HepG2 (cell line): ENCODE measurements around the gene RBM8A. TPM values are rescaled to one million over a fixed set of nuclear protein-coding genes. Genes with fewer than 3 reads are reported as not detected.

Experiments
- ATAC-seq: fragments of 200-7000 bp; cut with Tn5 transposase; 3 replicates; pipeline ENCODE4 v1.9.1; 2020; ENCODE audit warnings: mild to moderate bottlenecking, moderate library complexity
- BruUV-seq: library from RNA; stranded (reverse); fragments of 400-500 nt; replicated peaks from 2 replicates; lab custom pipeline; 2021; lab: Mats Ljungman, UMichigan
- CTCF ChIA-PET: fragments of 300-600 bp; formaldehyde crosslinking; extraction: SDS; loops from one replicate; lab custom pipeline; 2021; ENCODE audit warnings: low total read pairs, inconsistent platforms, low intra/inter-chr PET ratio; lab: Yijun Ruan, JAX
- POLR2A ChIA-PET: fragments of 350-600 bp; sonication (Branson Sonifier 250); formaldehyde crosslinking; loops from one replicate; lab custom pipeline; 2020; ENCODE audit warnings: antibody characterized with exemption, inconsistent platforms; lab: Yijun Ruan, JAX
- DNase-seq: peaks from one replicate; pipeline ENCODE4 v3.0.0-alpha.2; 2015; ENCODE audit warnings: low spot score
- FAIRE-seq: peaks from 3 replicates; lab custom pipeline; 2011; peaks lifted over from hg19 to GRCh38; lab: Jason Lieb, UNC
- H2AFZ ChIP-seq: one replicate; pipeline ENCODE4 v1.6.1; 2011; ENCODE audit warnings: low read length, inconsistent platforms
- H3K27ac ChIP-seq: fragments of 300-600 bp; 3 replicates; pipeline ENCODE4 v1.8.0; 2011; ENCODE audit warnings: mixed run types, mild to moderate bottlenecking, mixed read lengths, low read length, inconsistent platforms; ENCODE audit not compliant: insufficient read depth; ENCODE audit errors: extremely low read length
- H3K27me3 ChIP-seq, 2 experiments: fragments of 200-600 bp in 1 of 2; 2 replicates in 1 of 2; 3 replicates in 1 of 2; pipeline versions ENCODE4 v1.6.0 to v1.8.0; 2011; ENCODE audit warnings: low read length in 2 of 2, mild to moderate bottlenecking in 2 of 2, moderate library complexity in 2 of 2, inconsistent platforms in 1 of 2; ENCODE audit not compliant: insufficient read depth in 2 of 2, control insufficient read depth in 1 of 2
- H3K36me3 ChIP-seq, 2 experiments: fragments of 200-600 bp in 1 of 2; replicated peaks in 1 of 2; 2 replicates in 1 of 2; 3 replicates in 1 of 2; pipeline versions ENCODE4 v1.5.1 to v1.8.0; 2011; ENCODE audit warnings: low read length in 2 of 2, inconsistent platforms in 1 of 2; ENCODE audit not compliant: insufficient read depth in 2 of 2, control insufficient read depth in 1 of 2
- H3K4me1 ChIP-seq: 2 replicates; pipeline ENCODE4 v1.5.1; 2012; ENCODE audit warnings: low read length, inconsistent platforms; ENCODE audit not compliant: insufficient read depth
- H3K4me2 ChIP-seq: 2 replicates; pipeline ENCODE4 v1.6.0; 2011; ENCODE audit warnings: low read depth, low read length, inconsistent platforms
- H3K4me3 ChIP-seq, 3 experiments: fragments of 200-600 bp in 1 of 3; sonication (generic), shearing (Covaris generic) in 1 of 3; replicated peaks in 1 of 3; 2 replicates each; pipeline ENCODE4 v1.5.1; 2011 to 2016; ENCODE audit warnings: low read length in 3 of 3, inconsistent platforms in 2 of 3, low read depth in 2 of 3, mild to moderate bottlenecking in 2 of 3, control low read depth in 1 of 3, mixed read lengths in 1 of 3; ENCODE audit not compliant: insufficient read depth in 1 of 3
- H3K79me2 ChIP-seq: one replicate; pipeline ENCODE4 v1.6.1; 2011; ENCODE audit warnings: low read length, inconsistent platforms; ENCODE audit not compliant: insufficient read depth
- H3K9ac ChIP-seq: 2 replicates; pipeline ENCODE4 v1.6.0; 2011; ENCODE audit warnings: mild to moderate bottlenecking, low read depth, low read length, inconsistent platforms; ENCODE audit not compliant: insufficient read depth
- H3K9me3 ChIP-seq: 2 replicates; pipeline ENCODE4 v1.5.1; 2012; ENCODE audit warnings: mild to moderate bottlenecking, low read length
- H4K20me1 ChIP-seq: 2 replicates; pipeline ENCODE4 v1.6.0; 2011; ENCODE audit warnings: inconsistent platforms, mild to moderate bottlenecking, low read length, moderate library complexity; ENCODE audit not compliant: insufficient read depth
- FOXP1 ChIP-seq, 2 experiments: fragments of 450-650 bp in 1 of 2; IDR thresholded peaks; 2 replicates each; pipeline ENCODE4 v1.6.1; 2017 to 2018; ENCODE audit warnings: antibody characterized with exemption in 1 of 2
- HOXA5 ChIP-seq: sonication (generic); formaldehyde crosslinking; IDR thresholded peaks from 2 replicates; pipeline ENCODE4 v1.4.0; 2020; ENCODE audit warnings: missing genetic modification reagents
- MBD4 ChIP-seq: IDR thresholded peaks from 2 replicates; pipeline ENCODE4 v1.6.1; 2012; ENCODE audit warnings: low read length, inconsistent platforms, borderline replicate concordance
- NCOR1 ChIP-seq: fragments of 200-600 bp; sonication (generic); IDR thresholded peaks from 2 replicates; pipeline ENCODE4 v1.7.0; 2017; ENCODE audit warnings: antibody characterized with exemption, low read length, borderline replicate concordance
- NR2C2 ChIP-seq: sonication (generic); formaldehyde crosslinking; IDR thresholded peaks from 2 replicates; pipeline ENCODE4 v1.4.0; 2020; ENCODE audit warnings: missing genetic modification reagents, mild to moderate bottlenecking, moderate library complexity, borderline replicate concordance
- PHF8 ChIP-seq: sonication (generic); formaldehyde crosslinking; IDR thresholded peaks from 2 replicates; pipeline ENCODE4 v1.5.0; 2020; ENCODE audit warnings: missing genetic modification reagents
- POGZ ChIP-seq: sonication (generic); formaldehyde crosslinking; IDR thresholded peaks from 2 replicates; pipeline ENCODE4 v1.4.0; 2020; ENCODE audit warnings: mild to moderate bottlenecking, missing genetic modification reagents
- SP4 ChIP-seq: sonication (generic); formaldehyde crosslinking; IDR thresholded peaks from 2 replicates; pipeline ENCODE4 v1.8.1; 2023; ENCODE audit warnings: mild to moderate bottlenecking, missing genetic modification reagents
- ZNF263 ChIP-seq: sonication (generic); formaldehyde crosslinking; IDR thresholded peaks from 2 replicates; pipeline ENCODE4 v1.4.0; 2020; ENCODE audit warnings: missing genetic modification reagents
- ZNF557 ChIP-seq: sonication (generic); formaldehyde crosslinking; IDR thresholded peaks from 2 replicates; pipeline ENCODE4 v1.4.0; 2020; ENCODE audit warnings: missing genetic modification reagents
- ZNF788 ChIP-seq: sonication (generic); formaldehyde crosslinking; IDR thresholded peaks from 2 replicates; pipeline ENCODE4 v1.5.0; 2020; ENCODE audit warnings: mild to moderate bottlenecking, missing genetic modification reagents, borderline replicate concordance
- ZNF792 ChIP-seq: IDR thresholded peaks from 2 replicates; pipeline ENCODE4 v1.6.1; 2016
- ZNF841 ChIP-seq: sonication (generic); formaldehyde crosslinking; IDR thresholded peaks from 2 replicates; pipeline ENCODE4 v1.8.1; 2023; ENCODE audit warnings: missing genetic modification reagents, borderline replicate concordance
- ZNF883 ChIP-seq: sonication (generic); formaldehyde crosslinking; IDR thresholded peaks from 2 replicates; pipeline ENCODE4 v1.5.1; 2020; ENCODE audit warnings: mild to moderate bottlenecking, missing genetic modification reagents; ENCODE audit errors: not compliant biosample characterization
- WGBS: methylation state at CpG from one replicate; pipeline ENCODE4 v1.1.6; 2017; ENCODE audit warnings: low lambda C conversion rate; 5-methylcytosine and 5-hydroxymethylcytosine counted together
- in situ Hi-C: cut with HindIII; loops from 2 replicates; pipeline ENCODE4 v1.10.0; 2017; ENCODE audit warnings: low pct_unique_long_range_greater_than_20kb; ENCODE audit not compliant: extremely low pct_ligation_motif_present
- intact Hi-C: fragments of 100-400 bp; cut with micrococcal nuclease; formaldehyde crosslinking; loops from one replicate; pipeline ENCODE4 v1.10.0; 2022; ENCODE audit not compliant: unreplicated experiment
- polyA plus RNA-seq, 8 experiments: library from polyadenylated mRNA; depleted of rRNA in 3 of 8; stranded (reverse) in 7 of 8; unstranded in 1 of 8; fragments of >200 nt; fragmentation: Illumina TruSeq in 4 of 8; extraction: Trizol in 4 of 8; gene quantifications; 2 replicates each; pipeline versions ENCODE4 v1.2.1 to v1.2.3, GENCODE V29; 2011 to 2016; ENCODE audit warnings: low read depth in 4 of 8, missing spikeins in 1 of 8, mixed read lengths in 1 of 8; ENCODE audit not compliant: insufficient read depth in 1 of 8
- total RNA-seq, 5 experiments: library from RNA; depleted of rRNA; stranded (reverse); fragments of >200 nt; fragmentation: Illumina TruSeq; extraction: Trizol; gene quantifications; 2 replicates each; pipeline ENCODE4 v1.2.3, GENCODE V29; 2016; ENCODE audit warnings: low read depth in 1 of 5
- TF ChIP-seq, protein P1 (sequence below): IDR thresholded peaks from 2 replicates; pipeline ENCODE4 v1.6.1; 2016; ENCODE audit warnings: mild to moderate bottlenecking, missing biosample characterization, missing genetic modification reagents
- TF ChIP-seq, protein P2 (sequence below): sonication (generic); formaldehyde crosslinking; IDR thresholded peaks from 2 replicates; pipeline ENCODE4 v1.5.1; 2020; ENCODE audit warnings: mild to moderate bottlenecking, missing genetic modification reagents, moderate library complexity

The RBM8A gene
- total and polyA plus RNA-seq, 2 of the 13 experiments (the other 11 are each of a cell fraction or from before 2014, with no cell fraction given): 106 to 162 TPM

DNA sequence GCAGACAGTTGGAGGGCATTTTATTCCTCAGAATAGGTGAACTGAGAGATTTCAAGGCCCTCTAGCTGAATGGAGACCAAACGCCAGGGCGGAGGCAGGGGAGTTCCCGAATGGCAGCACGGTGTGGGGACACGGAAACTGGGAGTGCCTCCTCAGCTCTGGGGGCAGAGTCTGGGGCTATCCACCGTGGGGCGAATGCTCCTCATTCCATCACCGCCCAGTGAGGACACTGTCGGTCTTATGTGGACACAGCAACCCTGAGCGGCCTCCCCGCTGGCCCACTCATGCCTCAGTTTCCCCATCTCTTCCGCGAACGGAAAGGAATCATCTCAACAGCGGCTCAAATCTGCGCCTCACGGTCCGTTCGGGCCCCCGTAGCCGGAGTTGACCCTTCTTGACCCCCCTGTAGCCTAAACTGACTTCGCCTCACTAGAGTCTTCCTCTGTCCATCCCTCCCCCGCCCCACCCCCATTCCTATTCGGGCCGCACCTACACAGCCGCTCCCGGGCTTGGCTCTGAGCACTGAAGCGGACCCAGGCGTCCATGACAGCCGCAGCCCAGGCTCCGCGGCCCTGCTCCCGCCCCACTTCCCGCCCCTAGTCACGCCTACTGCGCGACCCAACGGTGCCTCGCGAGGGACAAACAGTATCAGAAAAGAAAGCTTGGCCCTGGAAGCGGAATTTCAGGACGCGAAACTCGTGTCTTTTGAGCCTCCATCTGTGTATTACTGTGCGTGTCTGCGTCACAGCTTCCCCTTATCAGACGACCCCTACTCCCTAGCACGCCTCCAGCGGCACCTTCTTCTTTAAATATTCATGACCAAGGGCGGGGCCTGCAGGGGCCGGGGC, 8.9 kb downstream of the RBM8A start, which contains the start of gene PEX11B:
TSS of gene PEX11B (minus strand) at position 574 of the 848 bp plus-strand sequence. CDS start at position 545, 29 bp downstream.
- Histone ChIP-seq H3K4me2 (peak within 1 kb of the TSS; percentile 99), H3K27ac (peak within 1 kb of the TSS; percentile 78), H3K4me3 (peak within 1 kb of the TSS; percentile 79 to 99 (median 92)), H4K20me1 (no peaks in the 10 kb centered on the region), H2AFZ (peak within 1 kb of the TSS; percentile 93), H3K9ac (peak within 1 kb of the TSS; percentile 87), H3K9me3 (no peaks in the 10 kb centered on the region), H3K79me2 (peaks cover 8% of the 10 kb centered on the region), H3K27me3 (no peaks in the 10 kb centered on the region; a peak in 1 of 5 replicates), H3K36me3 (peaks cover 1 to 9% of the 10 kb centered on the region in 2 experiments; a peak in 2 of 5 replicates), H3K4me1 (peaks cover 18% of the 10 kb centered on the region)
- FAIRE-seq (no peak), DNase-seq (peak; percentile 70), ATAC-seq (peak; percentile 90)
- in situ Hi-C loops: no loop called here
- ChIA-PET POLR2A (interaction anchor here (0.6 to 3.4 kb wide), 10 partner anchors 8 to 94 kb away, joined by 3 to 36 read pairs (median 3); partner anchors contain the start of genes ANKRD34A, ITGA10, LIX1L and NUDT17), CTCF (interaction anchor here (0.9 kb wide), 1 partner anchor 26 kb away, joined by 3 read pairs; no protein-coding TSS in a partner anchor)
- 1% methylated on average over 40 of the region's 51 CpGs for WGBS
- intact Hi-C loops: loop anchor here (5.0 kb wide), 1 partner anchor 89 kb away; no protein-coding TSS in a partner anchor
- no TSS peak for BruUV-seq
- 0 out of 2 replicates have a peak, but pooled peaks have one; percentile 3 for TF ChIP-seq ZNF263 (CRISPR knock-in tag)
- TF ChIP-seq ZNF557 (CRISPR knock-in tag): no peak
- peak; percentile 14; the same call in 1 of the 2 replicates for TF ChIP-seq ZNF788 (CRISPR knock-in tag)
- no peak for TF ChIP-seq ZNF841 (CRISPR knock-in tag)
- peak; percentile 58 for TF ChIP-seq PHF8 (CRISPR knock-in tag)
- no peak for TF ChIP-seq MBD4
- no peak for TF ChIP-seq FOXP1 (IDR thresholded peaks at IDR 0.05)
- TF ChIP-seq FOXP1 (CRISPR knock-in tag; IDR thresholded peaks at IDR 0.05): peak; percentile 15; the same call in 1 of the 2 replicates
- TF ChIP-seq, protein P1, sequence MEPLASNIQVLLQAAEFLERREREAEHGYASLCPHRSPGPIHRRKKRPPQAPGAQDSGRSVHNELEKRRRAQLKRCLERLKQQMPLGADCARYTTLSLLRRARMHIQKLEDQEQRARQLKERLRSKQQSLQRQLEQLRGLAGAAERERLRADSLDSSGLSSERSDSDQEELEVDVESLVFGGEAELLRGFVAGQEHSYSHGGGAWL: 0 out of 2 replicates have a peak, but pooled peaks have one; percentile 57
- TF ChIP-seq ZNF792 (CRISPR knock-in tag): 0 out of 2 replicates have a peak, but pooled peaks have one; percentile 30
- 0 out of 2 replicates have a peak, but pooled peaks have one; percentile 33 for TF ChIP-seq POGZ (CRISPR knock-in tag)
- peak; percentile 54 for TF ChIP-seq SP4 (CRISPR knock-in tag)
- TF ChIP-seq, protein P2, sequence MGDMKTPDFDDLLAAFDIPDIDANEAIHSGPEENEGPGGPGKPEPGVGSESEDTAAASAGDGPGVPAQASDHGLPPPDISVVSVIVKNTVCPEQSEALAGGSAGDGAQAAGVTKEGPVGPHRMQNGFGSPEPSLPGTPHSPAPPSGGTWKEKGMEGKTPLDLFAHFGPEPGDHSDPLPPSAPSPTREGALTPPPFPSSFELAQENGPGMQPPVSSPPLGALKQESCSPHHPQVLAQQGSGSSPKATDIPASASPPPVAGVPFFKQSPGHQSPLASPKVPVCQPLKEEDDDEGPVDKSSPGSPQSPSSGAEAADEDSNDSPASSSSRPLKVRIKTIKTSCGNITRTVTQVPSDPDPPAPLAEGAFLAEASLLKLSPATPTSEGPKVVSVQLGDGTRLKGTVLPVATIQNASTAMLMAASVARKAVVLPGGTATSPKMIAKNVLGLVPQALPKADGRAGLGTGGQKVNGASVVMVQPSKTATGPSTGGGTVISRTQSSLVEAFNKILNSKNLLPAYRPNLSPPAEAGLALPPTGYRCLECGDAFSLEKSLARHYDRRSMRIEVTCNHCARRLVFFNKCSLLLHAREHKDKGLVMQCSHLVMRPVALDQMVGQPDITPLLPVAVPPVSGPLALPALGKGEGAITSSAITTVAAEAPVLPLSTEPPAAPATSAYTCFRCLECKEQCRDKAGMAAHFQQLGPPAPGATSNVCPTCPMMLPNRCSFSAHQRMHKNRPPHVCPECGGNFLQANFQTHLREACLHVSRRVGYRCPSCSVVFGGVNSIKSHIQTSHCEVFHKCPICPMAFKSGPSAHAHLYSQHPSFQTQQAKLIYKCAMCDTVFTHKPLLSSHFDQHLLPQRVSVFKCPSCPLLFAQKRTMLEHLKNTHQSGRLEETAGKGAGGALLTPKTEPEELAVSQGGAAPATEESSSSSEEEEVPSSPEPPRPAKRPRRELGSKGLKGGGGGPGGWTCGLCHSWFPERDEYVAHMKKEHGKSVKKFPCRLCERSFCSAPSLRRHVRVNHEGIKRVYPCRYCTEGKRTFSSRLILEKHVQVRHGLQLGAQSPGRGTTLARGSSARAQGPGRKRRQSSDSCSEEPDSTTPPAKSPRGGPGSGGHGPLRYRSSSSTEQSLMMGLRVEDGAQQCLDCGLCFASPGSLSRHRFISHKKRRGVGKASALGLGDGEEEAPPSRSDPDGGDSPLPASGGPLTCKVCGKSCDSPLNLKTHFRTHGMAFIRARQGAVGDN (CRISPR knock-in tag): peak; percentile 72
- TF ChIP-seq NCOR1: no peak
- peak; percentile 72; the same call in 1 of the 2 replicates for TF ChIP-seq NR2C2 (CRISPR knock-in tag)
- 0 out of 2 replicates have a peak, but pooled peaks have one; percentile 19 for TF ChIP-seq HOXA5
- peak; percentile 47 for TF ChIP-seq ZNF883 (CRISPR knock-in tag)
